ENCODE results near the gene RRBP1.

DNA sequence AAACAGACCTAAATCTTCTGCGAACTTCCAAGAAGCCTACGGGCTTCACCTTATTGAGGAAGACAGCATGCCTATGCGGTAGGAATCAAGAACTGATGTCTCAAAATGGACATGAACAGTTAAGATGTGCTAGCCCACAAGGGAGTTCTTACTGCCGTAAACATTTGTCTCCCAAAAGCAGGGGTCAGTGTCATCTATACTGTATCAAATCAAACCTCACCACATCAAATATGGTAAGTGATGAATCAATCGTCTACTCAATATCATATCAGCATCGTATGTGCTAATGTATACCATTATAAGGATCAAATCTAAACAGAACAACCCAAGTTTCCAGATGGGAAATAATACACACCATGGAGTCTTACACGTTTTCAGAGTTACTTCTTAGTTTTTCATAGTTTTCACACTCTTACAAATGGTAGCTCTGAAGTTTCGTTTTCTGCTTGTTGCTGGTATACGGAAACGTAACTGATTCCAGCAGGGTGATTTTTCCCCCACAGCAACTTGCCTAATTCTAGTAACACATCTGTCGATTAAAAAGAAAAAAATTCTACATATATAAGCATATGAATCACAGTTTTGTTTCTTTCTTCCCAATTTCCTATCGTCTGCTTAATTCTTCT, 12.6 kb downstream of the RRBP1 start:
- TF ChIP-seq POLR2A (IDR thresholded peaks at IDR 0.05), result no peak
- TF ChIP-seq, protein P1, sequence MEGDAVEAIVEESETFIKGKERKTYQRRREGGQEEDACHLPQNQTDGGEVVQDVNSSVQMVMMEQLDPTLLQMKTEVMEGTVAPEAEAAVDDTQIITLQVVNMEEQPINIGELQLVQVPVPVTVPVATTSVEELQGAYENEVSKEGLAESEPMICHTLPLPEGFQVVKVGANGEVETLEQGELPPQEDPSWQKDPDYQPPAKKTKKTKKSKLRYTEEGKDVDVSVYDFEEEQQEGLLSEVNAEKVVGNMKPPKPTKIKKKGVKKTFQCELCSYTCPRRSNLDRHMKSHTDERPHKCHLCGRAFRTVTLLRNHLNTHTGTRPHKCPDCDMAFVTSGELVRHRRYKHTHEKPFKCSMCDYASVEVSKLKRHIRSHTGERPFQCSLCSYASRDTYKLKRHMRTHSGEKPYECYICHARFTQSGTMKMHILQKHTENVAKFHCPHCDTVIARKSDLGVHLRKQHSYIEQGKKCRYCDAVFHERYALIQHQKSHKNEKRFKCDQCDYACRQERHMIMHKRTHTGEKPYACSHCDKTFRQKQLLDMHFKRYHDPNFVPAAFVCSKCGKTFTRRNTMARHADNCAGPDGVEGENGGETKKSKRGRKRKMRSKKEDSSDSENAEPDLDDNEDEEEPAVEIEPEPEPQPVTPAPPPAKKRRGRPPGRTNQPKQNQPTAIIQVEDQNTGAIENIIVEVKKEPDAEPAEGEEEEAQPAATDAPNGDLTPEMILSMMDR (IDR thresholded peaks at IDR 0.05), result no peak
